A549 (cell line): ENCODE data around the gene ARHGEF7. TPM values are rescaled to one million over a fixed set of nuclear protein-coding genes. Genes with fewer than 3 reads are reported as not detected.

Source experiments
- ATAC-seq, 2 experiments: fragments of 200-7000 bp in 1 of 2; fragments of >200 bp in 1 of 2; cut with Nextera tagmentation in 1 of 2; cut with Tn5 transposase in 1 of 2; 3 replicates each; pipeline versions ENCODE4 v1.8.0 to v1.9.1; 2018 to 2020; ENCODE audit warnings: mild to moderate bottlenecking in 1 of 2, moderate library complexity in 1 of 2
- CTCF ChIA-PET: fragments of 300-600 bp; sonication (Branson Sonifier 250); formaldehyde crosslinking; extraction: SDS; loops from one replicate; lab custom pipeline; 2021; ENCODE audit warnings: antibody characterized with exemption, inconsistent platforms; lab: Yijun Ruan, JAX
- POLR2A ChIA-PET: fragments of 350-600 bp; formaldehyde crosslinking; extraction: SDS; loops from one replicate; lab custom pipeline; 2021; ENCODE audit warnings: antibody characterized with exemption, inconsistent platforms; lab: Yijun Ruan, JAX
- DNase-seq, 2 experiments: peaks; one replicate each; pipeline versions ENCODE4 v3.0.0 to v3.0.0-alpha.2; 2011 to 2016; ENCODE audit warnings: low read depth in 1 of 2, low spot score in 1 of 2
- FAIRE-seq: peaks from 2 replicates; lab custom pipeline; 2011; peaks lifted over from hg19 to GRCh38; lab: Jason Lieb, UNC
- H3K27ac ChIP-seq, 2 experiments: fragments of >200 bp; sonication (Bioruptor Twin); formaldehyde crosslinking; 3 replicates each; pipeline ENCODE4 v1.5.1; 2016 to 2017
- H3K4me1 ChIP-seq: fragments of >200 bp; sonication (Bioruptor Twin); formaldehyde crosslinking; 3 replicates; pipeline ENCODE4 v1.6.1; 2016
- H3K4me2 ChIP-seq: fragments of >200 bp; sonication (Bioruptor Twin); formaldehyde crosslinking; 3 replicates; pipeline ENCODE4 v1.6.1; 2016
- H3K4me3 ChIP-seq: fragments of >200 bp; sonication (Bioruptor Twin); formaldehyde crosslinking; 3 replicates; pipeline ENCODE4 v1.5.1; 2016
- H3K9me3 ChIP-seq: fragments of >200 bp; sonication (Bioruptor Twin); formaldehyde crosslinking; 3 replicates; pipeline ENCODE4 v1.6.1; 2016
- BHLHE40 ChIP-seq: IDR thresholded peaks from 2 replicates; pipeline ENCODE4 v1.6.1; 2012; ENCODE audit warnings: low read depth, low read length, inconsistent platforms
- CTCF ChIP-seq: fragments of >200 bp; sonication (Bioruptor Twin); formaldehyde crosslinking; IDR thresholded peaks from 3 replicates; pipeline ENCODE4 v1.5.1; 2016
- EHF ChIP-seq: fragments of 250-450 bp; sonication (Bioruptor Pico); IDR thresholded peaks from 2 replicates; pipeline ENCODE4 v1.5.0; 2020; ENCODE audit warnings: mild to moderate bottlenecking
- EHMT2 ChIP-seq: fragments of 200-600 bp; sonication (generic); IDR thresholded peaks from 2 replicates; pipeline ENCODE4 v1.6.1; 2016; ENCODE audit warnings: antibody characterized with exemption, low read depth, mild to moderate bottlenecking, moderate library complexity
- ESRRA ChIP-seq: fragments of 150-350 bp; IDR thresholded peaks from 2 replicates; pipeline ENCODE4 v1.6.1; 2014; ENCODE audit warnings: mild to moderate bottlenecking, low read length, borderline replicate concordance
- FOSB ChIP-seq: fragments of 250-450 bp; sonication (Bioruptor Pico); IDR thresholded peaks from 2 replicates; pipeline ENCODE4 v1.5.0; 2020; ENCODE audit warnings: mild to moderate bottlenecking, moderate library complexity
- HOXA7 ChIP-seq: fragments of 250-450 bp; sonication (Bioruptor Pico); IDR thresholded peaks from 2 replicates; pipeline ENCODE4 v1.5.0; 2020; ENCODE audit warnings: mild to moderate bottlenecking, moderate library complexity
- HOXB5 ChIP-seq: fragments of 250-450 bp; sonication (Bioruptor Pico); IDR thresholded peaks from 2 replicates; pipeline ENCODE4 v1.5.0; 2020; ENCODE audit warnings: mild to moderate bottlenecking, moderate library complexity
- KDM5A ChIP-seq: fragments of 200-600 bp; sonication (generic); IDR thresholded peaks from 2 replicates; pipeline ENCODE4 v1.6.1; 2016; ENCODE audit warnings: antibody characterized with exemption, mild to moderate bottlenecking
- MAFK ChIP-seq: fragments of 450-650 bp; IDR thresholded peaks from 2 replicates; pipeline ENCODE4 v1.6.1; 2014; ENCODE audit not compliant: partially characterized antibody
- MAZ ChIP-seq: fragments of 150-350 bp; IDR thresholded peaks from 2 replicates; pipeline ENCODE4 v1.6.1; 2014; ENCODE audit warnings: antibody characterized with exemption, low read depth, low read length, borderline replicate concordance
- NPAS2 ChIP-seq: fragments of 250-450 bp; sonication (Bioruptor Pico); IDR thresholded peaks from 2 replicates; pipeline ENCODE4 v1.8.0; 2022; ENCODE audit warnings: mild to moderate bottlenecking, moderate library complexity, borderline replicate concordance
- POLR2A ChIP-seq: IDR thresholded peaks from 2 replicates; pipeline ENCODE4 v1.6.1; 2012; ENCODE audit warnings: mild to moderate bottlenecking, low read length
- RCOR1 ChIP-seq: fragments of 150-350 bp; IDR thresholded peaks from 2 replicates; pipeline ENCODE4 v1.6.1; 2014; ENCODE audit warnings: antibody characterized with exemption, low read length, low read depth
- RNF2 ChIP-seq: fragments of 200-600 bp; sonication (generic); IDR thresholded peaks from 2 replicates; pipeline ENCODE4 v1.6.1; 2016; ENCODE audit warnings: low read depth, mild to moderate bottlenecking, antibody characterized with exemption, moderate library complexity, borderline replicate concordance
- SMC3 ChIP-seq: fragments of >200 bp; sonication (Bioruptor Twin); formaldehyde crosslinking; IDR thresholded peaks from 3 replicates; pipeline ENCODE4 v1.6.1; 2018; ENCODE audit warnings: inconsistent platforms
- SREBF2 ChIP-seq: fragments of 450-650 bp; IDR thresholded peaks from 2 replicates; pipeline ENCODE4 v1.6.1; 2014; ENCODE audit warnings: mild to moderate bottlenecking, moderate library complexity
- ZNF302 ChIP-seq: fragments of 250-450 bp; sonication (Bioruptor Pico); IDR thresholded peaks from 2 replicates; pipeline ENCODE4 v1.9.0; 2021; ENCODE audit warnings: inconsistent platforms, mild to moderate bottlenecking, moderate library complexity
- WGBS: methylation state at CpG from one replicate; pipeline ENCODE4 v1.1.6; 2017; ENCODE audit errors: missing lambda C conversion rate; 5-methylcytosine and 5-hydroxymethylcytosine counted together
- polyA plus RNA-seq, 4 experiments: library from polyadenylated mRNA; depleted of rRNA in 3 of 4; stranded (reverse); fragments of >200 nt; fragmentation: RNase III in 1 of 4; extraction: RNeasy Plus Mini Kit Qiagen cat#74134 plus additional on column Dnase treatment in 1 of 4; gene quantifications; 2 replicates in 3 of 4; 3 replicates in 1 of 4; pipeline ENCODE4 v1.2.3, GENCODE V29; 2011 to 2017
- TF ChIP-seq, protein P1 (sequence below): IDR thresholded peaks from 2 replicates; pipeline ENCODE4 v1.6.1; 2012
- TF ChIP-seq, protein P2 (sequence below): IDR thresholded peaks from 2 replicates; pipeline ENCODE4 v1.6.1; 2012

The ARHGEF7 gene
- polyA plus RNA-seq, 2 of the 4 experiments (the other 2 are of a cell fraction): 21.1 to 23.1 TPM

- Histone ChIP-seq H3K4me3 (no peak overlapping the region), H3K27ac (no peak overlapping the region), H3K4me1 (peaks cover 7% of the 10 kb centered on the region; the same call in 1 of the 3 replicates), H3K9me3 (no peaks in the 10 kb centered on the region), H3K4me2 (no peak overlapping the region)
- no peak for TF ChIP-seq ESRRA
- no peak for TF ChIP-seq SREBF2
- TF ChIP-seq, protein P1, sequence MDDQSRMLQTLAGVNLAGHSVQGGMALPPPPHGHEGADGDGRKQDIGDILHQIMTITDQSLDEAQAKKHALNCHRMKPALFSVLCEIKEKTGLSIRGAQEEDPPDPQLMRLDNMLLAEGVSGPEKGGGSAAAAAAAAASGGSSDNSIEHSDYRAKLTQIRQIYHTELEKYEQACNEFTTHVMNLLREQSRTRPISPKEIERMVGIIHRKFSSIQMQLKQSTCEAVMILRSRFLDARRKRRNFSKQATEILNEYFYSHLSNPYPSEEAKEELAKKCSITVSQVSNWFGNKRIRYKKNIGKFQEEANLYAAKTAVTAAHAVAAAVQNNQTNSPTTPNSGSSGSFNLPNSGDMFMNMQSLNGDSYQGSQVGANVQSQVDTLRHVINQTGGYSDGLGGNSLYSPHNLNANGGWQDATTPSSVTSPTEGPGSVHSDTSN: no peak
- TF ChIP-seq RCOR1: no peak
- WGBS: 93% methylated on average over 4 of the region's 4 CpGs
- DNase-seq: no peak
- ChIA-PET CTCF (interaction anchor here (1.0 kb wide), 1 partner anchor 619 kb away, joined by 3 read pairs; no protein-coding TSS in a partner anchor), POLR2A (no interaction called here)
- ATAC-seq: no peak
- no peak for FAIRE-seq
Observed at GRCh38 chr13:111212517-111212873, 97.4 kb downstream of the ARHGEF7 start.

GRCh38 chr13:111213964-111214726 is 99.0 kb downstream of the ARHGEF7 start:
- DNase-seq: no peak
- 92% methylated on average over 20 of the region's 22 CpGs for WGBS
- CTCF ChIA-PET: interaction anchor here (1.2 to 1.3 kb wide), 2 partner anchors 12 to 147 kb away, joined by 4 read pairs; no protein-coding TSS in a partner anchor
- no peak for ATAC-seq
- no peak overlapping the region for H3K27ac ChIP-seq
- FAIRE-seq: no peak
- POLR2A ChIA-PET: no interaction called here
- peaks cover 7% of the 10 kb centered on the region; the same call in 1 of the 3 replicates for H3K4me1 ChIP-seq
- no peak overlapping the region for H3K4me2 ChIP-seq
- TF ChIP-seq CTCF: no peak
- TF ChIP-seq MAZ: no peak
- no peak for TF ChIP-seq POLR2A
- TF ChIP-seq BHLHE40: no peak
- TF ChIP-seq ZNF302 (CRISPR knock-in tag): no peak
- TF ChIP-seq FOSB (CRISPR knock-in tag): no peak
- no peak for TF ChIP-seq EHMT2
- TF ChIP-seq, protein P2, sequence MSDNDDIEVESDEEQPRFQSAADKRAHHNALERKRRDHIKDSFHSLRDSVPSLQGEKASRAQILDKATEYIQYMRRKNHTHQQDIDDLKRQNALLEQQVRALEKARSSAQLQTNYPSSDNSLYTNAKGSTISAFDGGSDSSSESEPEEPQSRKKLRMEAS: no peak
- TF ChIP-seq SREBF2: no peak
- TF ChIP-seq EHF: no peak
- TF ChIP-seq, protein P1: no peak
- no peak for TF ChIP-seq SMC3
- TF ChIP-seq RNF2: no peak
- TF ChIP-seq MAFK: no peak
- no peak for TF ChIP-seq HOXB5 (CRISPR knock-in tag)
- TF ChIP-seq HOXA7 (CRISPR knock-in tag): no peak
- no peak for TF ChIP-seq NPAS2 (CRISPR knock-in tag)
- TF ChIP-seq KDM5A: no peak
- H3K9me3 ChIP-seq: no peaks in the 10 kb centered on the region
- H3K4me3 ChIP-seq: no peak overlapping the region
